Measurements from ENCODE around the gene KIF20B.

GRCh38 chr10:89789188-89789877 is 87.9 kb downstream of the KIF20B start:
- no peak for TF ChIP-seq POLR2AphosphoS5 (IDR thresholded peaks at IDR 0.05)
- no peak for TF ChIP-seq CTCF (IDR thresholded peaks at IDR 0.05)

Measured in prostate gland (tissue), 2 donors.